ENCODE data around the gene MFNG. TPM values are rescaled to one million over a fixed set of nuclear protein-coding genes. Genes with fewer than 3 reads are reported as not detected.

MFNG gene
- total RNA-seq, 1 experiment from 2014 or later = not detected

- H3K27ac ChIP-seq = no peak overlapping the region
- H3K36me3 ChIP-seq = no peaks in the 10 kb centered on the region
- H3K9me3 ChIP-seq (replicated peaks) = 0 out of 2 replicates have a peak, but pooled peaks cover 3% of the 10 kb centered on the region
- H3K4me3 ChIP-seq = no peak overlapping the region
- no peaks in the 10 kb centered on the region for H3K27me3 ChIP-seq (replicated peaks)
- peaks cover 11% of the 10 kb centered on the region for H3K4me1 ChIP-seq (replicated peaks)
- DNase-seq (ENCODE audit: low read depth in 1 of 2, low spot score in 2 of 2) = no peak
Observed at GRCh38 chr22:37449331-37450001, 36.7 kb downstream of the MFNG start.

- H3K27ac ChIP-seq = no peak overlapping the region
- H3K9me3 ChIP-seq (replicated peaks) = no peaks in the 10 kb centered on the region
- H3K4me1 ChIP-seq (replicated peaks) = peaks cover 2% of the 10 kb centered on the region
- no peak for DNase-seq (ENCODE audit: low read depth in 1 of 2, low spot score in 2 of 2)
- no peaks in the 10 kb centered on the region for H3K27me3 ChIP-seq (replicated peaks)
- no peak overlapping the region for H3K4me3 ChIP-seq
- no peaks in the 10 kb centered on the region for H3K36me3 ChIP-seq
Observed at GRCh38 chr22:37448516-37449127, 37.6 kb downstream of the MFNG start.

- Histone ChIP-seq H3K27me3 (replicated peaks) (no peaks in the 10 kb centered on the region), H3K36me3 (no peaks in the 10 kb centered on the region), H3K4me1 (replicated peaks) (no peaks in the 10 kb centered on the region), H3K9me3 (replicated peaks) (peaks cover 3% of the 10 kb centered on the region), H3K27ac (no peak overlapping the region), H3K4me3 (no peak overlapping the region)
- DNase-seq (ENCODE audit: low read depth in 1 of 2, low spot score in 2 of 2) = no peak
Observed at GRCh38 chr22:37445501-37445900, 40.7 kb downstream of the MFNG start.

- no peak overlapping the region for H3K4me3 ChIP-seq
- H3K27me3 ChIP-seq (replicated peaks) = no peaks in the 10 kb centered on the region
- H3K27ac ChIP-seq = no peak overlapping the region
- no peak for DNase-seq (ENCODE audit: low read depth in 1 of 2, low spot score in 2 of 2)
- H3K36me3 ChIP-seq = no peaks in the 10 kb centered on the region
- H3K4me1 ChIP-seq (replicated peaks) = no peaks in the 10 kb centered on the region
- H3K9me3 ChIP-seq (replicated peaks) = peaks cover 6% of the 10 kb centered on the region
Observed at GRCh38 chr22:37443977-37444376, 42.2 kb downstream of the MFNG start.

- H3K4me3 ChIP-seq = no peak overlapping the region
- H3K4me1 ChIP-seq (replicated peaks) = no peaks in the 10 kb centered on the region
- DNase-seq (ENCODE audit: low read depth in 1 of 2, low spot score in 2 of 2) = no peak
Observed at GRCh38 chr22:37443086-37443485, 43.1 kb downstream of the MFNG start.

GRCh38 chr22:37442537-37442936 is 43.6 kb downstream of the MFNG start:
- Histone ChIP-seq H3K36me3 (no peaks in the 10 kb centered on the region), H3K9me3 (replicated peaks) (peaks cover 6% of the 10 kb centered on the region), H3K4me1 (replicated peaks) (no peaks in the 10 kb centered on the region), H3K27ac (no peak overlapping the region), H3K27me3 (replicated peaks) (no peaks in the 10 kb centered on the region), H3K4me3 (no peak overlapping the region)
- no peak for DNase-seq (ENCODE audit: low read depth in 1 of 2, low spot score in 2 of 2)

More at GRCh38 chr22:37443086-37443485, 43.1 kb downstream of the MFNG start:
- Histone ChIP-seq H3K27me3 (replicated peaks) (no peaks in the 10 kb centered on the region), H3K9me3 (replicated peaks) (peaks cover 6% of the 10 kb centered on the region), H3K36me3 (no peaks in the 10 kb centered on the region), H3K27ac (no peak overlapping the region)

- Histone ChIP-seq H3K4me3 (no peak overlapping the region), H3K4me1 (replicated peaks) (no peaks in the 10 kb centered on the region), H3K9me3 (replicated peaks) (peaks cover 6% of the 10 kb centered on the region), H3K27ac (no peak overlapping the region), H3K27me3 (replicated peaks) (no peaks in the 10 kb centered on the region), H3K36me3 (no peaks in the 10 kb centered on the region)
- DNase-seq (ENCODE audit: low read depth in 1 of 2, low spot score in 2 of 2) = no peak
Observed at GRCh38 chr22:37442135-37442534, 44.0 kb downstream of the MFNG start.

- Histone ChIP-seq H3K36me3 (no peaks in the 10 kb centered on the region), H3K27ac (no peak overlapping the region), H3K4me1 (replicated peaks) (no peaks in the 10 kb centered on the region), H3K4me3 (no peak overlapping the region), H3K27me3 (replicated peaks) (no peaks in the 10 kb centered on the region), H3K9me3 (replicated peaks) (peaks cover 6% of the 10 kb centered on the region)
- DNase-seq (ENCODE audit: low read depth in 1 of 2, low spot score in 2 of 2) = no peak
Observed at GRCh38 chr22:37440875-37441274, 45.3 kb downstream of the MFNG start.

- H3K27ac ChIP-seq = no peak overlapping the region
- H3K27me3 ChIP-seq (replicated peaks) = no peaks in the 10 kb centered on the region
- H3K36me3 ChIP-seq = no peaks in the 10 kb centered on the region
- no peak overlapping the region for H3K4me3 ChIP-seq
- no peak for DNase-seq (ENCODE audit: low read depth in 1 of 2, low spot score in 2 of 2)
- peaks cover 12% of the 10 kb centered on the region for H3K9me3 ChIP-seq (replicated peaks)
- H3K4me1 ChIP-seq (replicated peaks) = no peaks in the 10 kb centered on the region
Observed at GRCh38 chr22:37439347-37439746, 46.8 kb downstream of the MFNG start.

- H3K36me3 ChIP-seq = no peaks in the 10 kb centered on the region
- H3K27ac ChIP-seq = no peak overlapping the region
- peaks cover 31% of the 10 kb centered on the region for H3K9me3 ChIP-seq (replicated peaks)
- peaks cover 15% of the 10 kb centered on the region for H3K4me1 ChIP-seq (replicated peaks)
- no peak for DNase-seq (ENCODE audit: low read depth in 1 of 2, low spot score in 2 of 2)
- H3K27me3 ChIP-seq (replicated peaks) = no peaks in the 10 kb centered on the region
- H3K4me3 ChIP-seq = no peak overlapping the region
Observed at GRCh38 chr22:37435970-37436603, 50.1 kb downstream of the MFNG start.

GRCh38 chr22:37433786-37434185 is 52.4 kb downstream of the MFNG start:
- H3K36me3 ChIP-seq = no peaks in the 10 kb centered on the region
- peaks cover 31% of the 10 kb centered on the region for H3K4me1 ChIP-seq (replicated peaks)
- H3K27me3 ChIP-seq (replicated peaks) = peaks cover 4% of the 10 kb centered on the region; the same call in 1 of the 2 replicates
- no peak overlapping the region for H3K27ac ChIP-seq
- H3K4me3 ChIP-seq = no peak overlapping the region
- H3K9me3 ChIP-seq (replicated peaks) = peaks cover 26% of the 10 kb centered on the region
- peak in 1 of 2 experiments; percentile 35 for DNase-seq (ENCODE audit: low read depth in 1 of 2, low spot score in 2 of 2)

GRCh38 chr22:37432708-37433054 is 53.5 kb downstream of the MFNG start:
- H3K36me3 ChIP-seq = no peaks in the 10 kb centered on the region
- H3K27me3 ChIP-seq (replicated peaks) = peaks cover 15% of the 10 kb centered on the region
- no peak overlapping the region for H3K4me3 ChIP-seq
- DNase-seq (ENCODE audit: low read depth in 1 of 2, low spot score in 2 of 2) = no peak
- H3K4me1 ChIP-seq (replicated peaks) = peaks cover 36% of the 10 kb centered on the region
- H3K9me3 ChIP-seq (replicated peaks) = peaks cover 26% of the 10 kb centered on the region
- peak overlapping the region; percentile 61 for H3K27ac ChIP-seq

GRCh38 chr22:37431801-37432707 is 54.1 kb downstream of the MFNG start:
- peaks cover 26% of the 10 kb centered on the region for H3K9me3 ChIP-seq (replicated peaks)
- no peaks in the 10 kb centered on the region for H3K36me3 ChIP-seq
- H3K4me3 ChIP-seq = no peak overlapping the region
- DNase-seq (ENCODE audit: low read depth in 1 of 2, low spot score in 2 of 2) = peak; percentile 96 to 97
- H3K27me3 ChIP-seq (replicated peaks) = peaks cover 21% of the 10 kb centered on the region
- peak overlapping the region; percentile 88 for H3K27ac ChIP-seq
- peaks cover 42% of the 10 kb centered on the region for H3K4me1 ChIP-seq (replicated peaks)

Measured in SJSA1 (cell line).